Osteoblast (primary cell): ENCODE measurements around the gene PRRC2A. TPM values are rescaled to one million over a fixed set of nuclear protein-coding genes. Genes with fewer than 3 reads are reported as not detected.
A peak's percentile ranks its signal among the peaks of the same experiment; 100 is the strongest.

Experiments
- DNase-seq: peaks from one replicate; pipeline ENCODE4 v3.0.0; 2011; ENCODE audit warnings: low spot score, mixed read lengths; ENCODE audit not compliant: insufficient read length; ENCODE audit errors: missing footprints
- H2AFZ ChIP-seq: 2 replicates; pipeline ENCODE4 v1.6.0; 2011; ENCODE audit warnings: mild to moderate bottlenecking, low read length
- H3K27ac ChIP-seq: 2 replicates; pipeline ENCODE4 v1.5.1; 2011; ENCODE audit warnings: mild to moderate bottlenecking, low read depth, low read length, moderate library complexity
- H3K27me3 ChIP-seq: 2 replicates; pipeline ENCODE4 v1.6.0; 2012; ENCODE audit warnings: mild to moderate bottlenecking, control low read depth, inconsistent platforms, low read length, moderate library complexity; ENCODE audit not compliant: insufficient read depth
- H3K36me3 ChIP-seq: 2 replicates; pipeline ENCODE4 v1.5.1; 2011; ENCODE audit warnings: mild to moderate bottlenecking, low read length, control low read depth, moderate library complexity; ENCODE audit not compliant: insufficient read depth
- H3K4me1 ChIP-seq: 2 replicates; pipeline ENCODE4 v1.5.1; 2011; ENCODE audit warnings: mild to moderate bottlenecking, low read length, control low read depth, moderate library complexity; ENCODE audit not compliant: insufficient read depth
- H3K4me2 ChIP-seq: 2 replicates; pipeline ENCODE4 v1.6.0; 2011; ENCODE audit warnings: mild to moderate bottlenecking, low read length; ENCODE audit not compliant: insufficient read depth
- H3K4me3 ChIP-seq: fragments of 200-600 bp; sonication (generic); 3 replicates; pipeline ENCODE4 v1.5.1; 2012; ENCODE audit warnings: mild to moderate bottlenecking, low read length, inconsistent platforms; ENCODE audit not compliant: insufficient read depth
- H3K79me2 ChIP-seq: 2 replicates; pipeline ENCODE4 v1.6.0; 2012; ENCODE audit warnings: mild to moderate bottlenecking, low read length, control low read depth, inconsistent platforms; ENCODE audit not compliant: insufficient read depth
- H3K9me3 ChIP-seq: 2 replicates; pipeline ENCODE4 v1.5.1; 2011; ENCODE audit warnings: low read depth, low read length, control low read depth
- H4K20me1 ChIP-seq: 2 replicates; pipeline ENCODE4 v1.6.0; 2012; ENCODE audit warnings: mild to moderate bottlenecking, low read length, control low read depth; ENCODE audit not compliant: insufficient read depth
- CTCF ChIP-seq: IDR thresholded peaks from 2 replicates; pipeline ENCODE4 v1.5.1; 2011; ENCODE audit warnings: mild to moderate bottlenecking, low read depth, low read length, moderate library complexity; ENCODE audit errors: extremely low read depth
- small RNA-seq: library from RNA; depleted of rRNA; stranded (forward); fragments of <200 nt; gene quantifications from one replicate; pipeline ENCODE3, GENCODE V24; 2012
- total RNA-seq: library from RNA; depleted of rRNA; stranded (reverse); fragments of >200 nt; gene quantifications from 2 replicates; pipeline ENCODE4 v1.2.3, GENCODE V29; 2012

The PRRC2A gene
- total RNA-seq, 1 donor: 49.2 TPM

- DNase-seq: no peak
- Histone ChIP-seq H3K4me3 (no peak overlapping the region), H3K27ac (no peak overlapping the region), H3K27me3 (no peaks in the 10 kb centered on the region), H3K4me2 (no peak overlapping the region), H3K4me1 (peaks cover 2% of the 10 kb centered on the region), H2AFZ (no peak overlapping the region), H3K79me2 (no peaks in the 10 kb centered on the region), H4K20me1 (peaks cover 5% of the 10 kb centered on the region), H3K36me3 (peaks cover 53% of the 10 kb centered on the region), H3K9me3 (no peaks in the 10 kb centered on the region)
- no peak for TF ChIP-seq CTCF
These were observed 66.0 kb downstream of the PRRC2A start for GRCh38 chr6:31686483-31686882.

- Histone ChIP-seq H3K4me1 (no peaks in the 10 kb centered on the region), H3K4me3 (no peak overlapping the region), H4K20me1 (peaks cover 5% of the 10 kb centered on the region)
These were observed 66.8 kb downstream of the PRRC2A start for GRCh38 chr6:31687321-31687720.

More at GRCh38 chr6:31687321-31687720, 66.8 kb downstream of the PRRC2A start:
- no peak overlapping the region for H3K27ac ChIP-seq
- H3K79me2 ChIP-seq: no peaks in the 10 kb centered on the region
- H3K4me2 ChIP-seq: no peak overlapping the region
- no peak for DNase-seq
- H2AFZ ChIP-seq: no peak overlapping the region
- H3K9me3 ChIP-seq: no peaks in the 10 kb centered on the region
- H3K27me3 ChIP-seq: no peaks in the 10 kb centered on the region
- H3K36me3 ChIP-seq: peaks cover 60% of the 10 kb centered on the region
- no peak for TF ChIP-seq CTCF

Small RNA genes within 50 kb of the gene (small RNA-seq; reads per million reads assigned to genes)
- gene MIR6832 (not detected), gene RF00019 (not detected), gene SNORA38 (62.0 reads per million, percentile 96 among the genes with 10 or more reads in this experiment), gene UQCRHP1 (not detected)

Other genes with a start within 250 kb of the PRRC2A start
- gene MICA, start 217.1 kb upstream of the PRRC2A start, total RNA-seq: 31.1 and 40.1 TPM in 2 replicates
- gene MICB, start 122.6 kb upstream of the PRRC2A start, total RNA-seq: 12.7 and 14.1 TPM in 2 replicates
- not detected in 2 replicates for gene MCCD1, start 91.8 kb upstream of the PRRC2A start, total RNA-seq
- gene DDX39B, start 78.7 kb upstream of the PRRC2A start, total RNA-seq: 240 and 262 TPM in 2 replicates
- gene ATP6V1G2, start 74.1 kb upstream of the PRRC2A start, total RNA-seq: 2.2 and 2.9 TPM in 2 replicates
- 43.6 and 56.8 TPM in 2 replicates for gene NFKBIL1, start 73.1 kb upstream of the PRRC2A start, total RNA-seq
- not detected in 2 replicates for gene LTA, start 48.4 kb upstream of the PRRC2A start, total RNA-seq
- gene TNF, start 45.1 kb upstream of the PRRC2A start, total RNA-seq: not detected in 2 replicates
- 0.29 TPM in 1 of 2 replicates, not detected in the other for gene LTB, start 38.3 kb upstream of the PRRC2A start, total RNA-seq
- gene LST1, start 34.4 kb upstream of the PRRC2A start, total RNA-seq: 0.29 TPM in 1 of 2 replicates, not detected in the other
- gene NCR3, start 27.7 kb upstream of the PRRC2A start, total RNA-seq: not detected in 2 replicates
- gene AIF1, start 5.5 kb upstream of the PRRC2A start, total RNA-seq: 0.36 TPM in 1 of 2 replicates, not detected in the other
- 175 and 183 TPM in 2 replicates for gene BAG6, start 31.9 kb downstream of the PRRC2A start, total RNA-seq
- gene APOM, start 35.2 kb downstream of the PRRC2A start, total RNA-seq: 1.1 and 1.2 TPM in 2 replicates
- gene C6orf47, start 40.1 kb downstream of the PRRC2A start, total RNA-seq: 21.2 and 21.7 TPM in 2 replicates
- 22.1 and 23.9 TPM in 2 replicates for gene GPANK1, start 44.3 kb downstream of the PRRC2A start, total RNA-seq
- gene CSNK2B, start 45.4 kb downstream of the PRRC2A start, total RNA-seq: 124 and 150 TPM in 2 replicates
- gene LY6G5B, start 49.3 kb downstream of the PRRC2A start, total RNA-seq: 4.1 and 5.4 TPM in 2 replicates
- 0.59 and 0.72 TPM in 2 replicates for gene LY6G5C, start 60.4 kb downstream of the PRRC2A start, total RNA-seq
- 41.0 and 43.4 TPM in 2 replicates for gene ABHD16A, start 82.6 kb downstream of the PRRC2A start, total RNA-seq
- not detected in 2 replicates for gene LY6G6F, start 86.2 kb downstream of the PRRC2A start, total RNA-seq
- not detected in 2 replicates for gene LY6G6D, start 94.6 kb downstream of the PRRC2A start, total RNA-seq
- gene LY6G6C, start 101.0 kb downstream of the PRRC2A start, total RNA-seq: not detected in 2 replicates
- not detected in 2 replicates for gene MPIG6B, start 102.7 kb downstream of the PRRC2A start, total RNA-seq
- 96.6 and 97.5 TPM in 2 replicates for gene DDAH2, start 108.6 kb downstream of the PRRC2A start, total RNA-seq
- gene CLIC1, start 115.8 kb downstream of the PRRC2A start, total RNA-seq: 502 and 581 TPM in 2 replicates
- gene MSH5, start 119.3 kb downstream of the PRRC2A start, total RNA-seq: 12.4 and 13.0 TPM in 2 replicates
- gene SAPCD1, start 141.9 kb downstream of the PRRC2A start, total RNA-seq: 0.59 and 1.4 TPM in 2 replicates
- gene VWA7, start 156.6 kb downstream of the PRRC2A start, total RNA-seq: 0.29 and 0.36 TPM in 2 replicates
- gene VARS1, start 175.0 kb downstream of the PRRC2A start, total RNA-seq: 40.1 and 42.0 TPM in 2 replicates
- gene LSM2, start 186.3 kb downstream of the PRRC2A start, total RNA-seq: 18.3 and 22.4 TPM in 2 replicates
- 0.29 and 0.72 TPM in 2 replicates for gene HSPA1L, start 194.6 kb downstream of the PRRC2A start, total RNA-seq
- 33.3 and 36.9 TPM in 2 replicates for gene HSPA1A, start 194.8 kb downstream of the PRRC2A start, total RNA-seq
- gene HSPA1B, start 207.0 kb downstream of the PRRC2A start, total RNA-seq: 45.7 and 59.7 TPM in 2 replicates
- 114 and 117 TPM in 2 replicates for gene NEU1, start 242.1 kb downstream of the PRRC2A start, total RNA-seq